Activated naive CD8-positive, alpha-beta T cell treated with anti-CD3 and anti-CD28 coated beads, Interleukin-2, amount 10 ng/mL, durations not matched to agents 7 days and 5 days (primary cell): ENCODE data around the gene SLC13A4. TPM values are rescaled to one million over a fixed set of nuclear protein-coding genes. Genes with fewer than 3 reads are reported as not detected.
"Not testable (repeated sequence)": the region's sequence is repeated elsewhere in the genome, so short reads cannot be mapped to it uniquely, and the experiment has no call there.

ENCODE experiments used
- ATAC-seq: fragments of 150-1000 bp; cut with Tn5 transposase; one replicate; pipeline ENCODE4 v1.10.0; 2021; ENCODE audit warnings: low read depth, moderate library complexity
- POLR2A ChIA-PET: fragments of 350-600 bp; sonication (Branson Sonifier 250); formaldehyde crosslinking; loops from one replicate; lab custom pipeline; 2021; ENCODE audit warnings: antibody characterized with exemption; lab: Charles Lee
- DNase-seq: peaks from one replicate; pipeline ENCODE4 v3.0.0; 2021
- H3K27ac Mint-ChIP-seq: one replicate; pipeline ENCODE4 v1.8.0; 2022; ENCODE audit warnings: mild to moderate bottlenecking, mixed read lengths
- H3K27me3 Mint-ChIP-seq: one replicate; pipeline ENCODE4 v1.8.0; 2022; ENCODE audit warnings: mild to moderate bottlenecking, moderate library complexity, mixed read lengths
- H3K36me3 Mint-ChIP-seq: one replicate; pipeline ENCODE4 v1.8.0; 2021; ENCODE audit warnings: mild to moderate bottlenecking, mixed read lengths
- H3K4me1 Mint-ChIP-seq: one replicate; pipeline ENCODE4 v1.8.0; 2021; ENCODE audit warnings: mixed read lengths
- H3K4me3 Mint-ChIP-seq: one replicate; pipeline ENCODE4 v1.8.0; 2022; ENCODE audit warnings: mild to moderate bottlenecking, moderate library complexity, mixed read lengths
- H3K9me3 Mint-ChIP-seq: one replicate; pipeline ENCODE4 v1.8.0; 2021; ENCODE audit warnings: mixed read lengths
- total RNA-seq, 2 experiments: library from RNA; stranded (reverse); gene quantifications; one replicate each; pipeline ENCODE4 v1.2.3, GENCODE V29; 2021

The SLC13A4 gene
- not detected for total RNA-seq

GRCh38 chr7:135728136-135728669 lies at the start of gene SLC13A4:
Gene SLC13A4 (minus strand): TSS chr7:135728186. CDS start chr7:135727496, 690 bp downstream.
- POLR2A ChIA-PET = no interaction called here
- H3K4me1 Mint-ChIP-seq = no peaks in the 10 kb centered on the region
- no peak for ATAC-seq
- H3K36me3 Mint-ChIP-seq = no peaks in the 10 kb centered on the region
- DNase-seq = no peak
- H3K27me3 Mint-ChIP-seq = peaks cover 12% of the 10 kb centered on the region
- H3K4me3 Mint-ChIP-seq = no peak within 1 kb of the TSS
- no peak within 1 kb of the TSS for H3K27ac Mint-ChIP-seq
- no peaks in the 10 kb centered on the region for H3K9me3 Mint-ChIP-seq

DNA sequence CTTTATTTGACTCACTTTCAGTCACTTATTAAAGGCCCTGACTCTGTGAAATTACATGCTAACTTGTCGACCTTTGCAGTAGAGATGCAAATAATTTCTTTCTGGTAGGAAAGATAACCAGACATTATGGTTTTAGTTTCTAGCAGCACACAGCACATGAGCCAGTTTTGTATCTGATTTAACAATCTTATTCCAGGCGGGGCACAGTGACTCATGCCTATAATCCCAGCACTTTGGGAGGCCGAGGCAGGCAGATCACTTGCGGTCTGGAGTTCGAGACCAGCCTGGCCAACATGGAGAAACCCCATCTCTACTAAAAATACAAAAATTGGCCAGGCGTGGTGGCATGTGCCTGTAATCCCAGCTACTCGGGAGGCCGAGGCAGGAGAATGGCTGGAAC lies 47.9 kb upstream of the SLC13A4 start:
- H3K4me1 Mint-ChIP-seq, DNase-seq, ATAC-seq, H3K9me3 Mint-ChIP-seq, H3K36me3 Mint-ChIP-seq, H3K4me3 Mint-ChIP-seq, H3K27ac Mint-ChIP-seq, POLR2A ChIA-PET: not testable (repeated sequence)
- peaks cover 16% of the 10 kb centered on the region for H3K27me3 Mint-ChIP-seq

DNA sequence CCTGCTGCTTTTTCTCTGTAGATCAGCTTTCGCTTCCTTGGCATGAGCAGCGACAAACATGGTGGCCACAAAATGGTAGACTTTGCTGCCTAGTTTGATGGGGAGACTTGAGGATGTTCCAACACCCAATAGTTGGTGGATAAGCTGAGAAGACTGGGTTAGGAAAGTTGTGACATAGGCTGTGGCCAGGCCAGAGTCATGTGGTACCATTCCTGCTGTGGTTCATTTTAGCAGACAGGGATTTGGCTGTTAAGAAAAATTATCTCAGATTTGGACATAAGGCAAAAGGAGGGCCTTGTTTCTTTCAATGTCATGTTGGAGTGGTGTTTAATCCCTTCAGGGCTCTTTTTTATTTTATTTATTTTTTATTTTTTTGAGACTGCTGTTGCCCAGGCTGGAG lies 47.2 kb upstream of the SLC13A4 start:
- ATAC-seq (no peak), DNase-seq (no peak)
- Mint-ChIP-seq H3K27me3 (peaks cover 12% of the 10 kb centered on the region), H3K4me1 (no peaks in the 10 kb centered on the region), H3K27ac (no peak overlapping the region), H3K9me3 (peaks cover 2% of the 10 kb centered on the region), H3K36me3 (no peaks in the 10 kb centered on the region), H3K4me3 (no peak overlapping the region)
- POLR2A ChIA-PET = no interaction called here

- Mint-ChIP-seq H3K9me3 (peaks cover 2% of the 10 kb centered on the region), H3K27me3 (peaks cover 10% of the 10 kb centered on the region), H3K4me1 (no peaks in the 10 kb centered on the region), H3K4me3 (no peak overlapping the region), H3K36me3 (no peaks in the 10 kb centered on the region), H3K27ac (no peak overlapping the region)
- no peak for DNase-seq
- POLR2A ChIA-PET = no interaction called here
- ATAC-seq = no peak
Observed at GRCh38 chr7:135774284-135774683, 46.3 kb upstream of the SLC13A4 start.

GRCh38 chr7:135773464-135773863 lies 45.5 kb upstream of the SLC13A4 start:
- H3K27me3 Mint-ChIP-seq = peaks cover 6% of the 10 kb centered on the region
- POLR2A ChIA-PET = no interaction called here
- no peak for ATAC-seq
- no peaks in the 10 kb centered on the region for H3K4me1 Mint-ChIP-seq
- peaks cover 2% of the 10 kb centered on the region for H3K9me3 Mint-ChIP-seq
- no peak overlapping the region for H3K4me3 Mint-ChIP-seq
- no peak overlapping the region for H3K27ac Mint-ChIP-seq
- H3K36me3 Mint-ChIP-seq = no peaks in the 10 kb centered on the region
- DNase-seq = no peak

DNA sequence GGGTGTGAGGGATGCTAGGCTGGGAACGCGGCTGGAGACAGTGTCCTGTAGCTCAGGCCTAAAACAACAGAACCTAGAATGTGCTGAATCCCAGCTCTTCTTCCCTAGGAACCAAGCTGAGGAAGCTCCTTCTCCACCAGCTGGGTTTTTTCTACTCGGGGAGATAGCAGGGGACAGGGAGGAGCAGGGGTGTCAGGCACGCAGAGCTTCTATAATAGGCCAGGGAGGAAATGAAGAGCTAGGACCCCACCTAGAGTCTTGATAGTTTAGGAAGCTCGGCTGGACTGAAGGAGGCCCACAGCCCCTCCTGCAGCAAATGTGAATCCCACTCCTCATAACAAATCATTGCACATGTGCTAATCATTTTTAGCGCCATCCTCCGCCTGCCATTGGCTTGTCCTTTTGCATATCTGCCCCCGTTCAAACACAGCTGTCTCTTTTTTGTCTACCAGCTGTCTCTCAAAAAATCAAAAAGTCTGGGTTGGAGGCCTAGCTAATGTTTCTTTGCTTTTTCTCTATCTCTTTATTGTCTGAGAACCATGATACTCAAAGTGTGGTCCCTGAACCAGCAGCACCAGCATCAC lies 44.7 kb upstream of the SLC13A4 start:
- H3K27ac Mint-ChIP-seq = no peak overlapping the region
- DNase-seq = no peak

DNA sequence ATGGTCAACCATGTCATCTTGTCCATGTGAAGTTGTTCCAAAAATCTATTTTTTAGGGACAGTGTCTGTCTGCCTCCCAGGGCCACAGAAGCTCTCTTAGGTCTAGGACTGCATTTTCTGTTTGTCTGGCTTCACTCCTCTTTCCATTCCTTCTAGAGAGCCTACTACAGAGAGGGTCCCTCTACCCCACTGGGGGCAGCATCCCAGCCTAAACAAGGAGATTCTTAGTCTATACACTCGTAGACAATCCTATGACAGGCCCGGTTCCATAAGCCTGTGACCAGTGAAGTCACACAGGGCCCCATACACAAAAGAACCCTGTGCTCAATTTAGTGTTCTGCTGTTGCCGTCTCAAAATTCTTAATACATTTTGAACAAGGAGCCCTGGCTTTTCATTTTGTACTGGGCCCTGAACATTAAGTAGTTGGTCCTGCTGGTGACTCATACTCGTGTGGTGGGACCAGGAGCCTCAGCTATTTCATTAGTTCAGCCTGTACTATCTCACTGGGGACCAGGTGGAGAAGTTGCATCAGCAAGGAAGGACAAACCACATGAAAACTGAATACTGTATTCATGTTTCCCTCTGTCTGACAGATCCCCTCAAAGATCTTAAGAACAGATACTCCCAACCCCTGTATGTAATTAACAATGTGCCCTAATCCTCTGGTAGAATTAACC lies 44.1 kb upstream of the SLC13A4 start:
- H3K9me3 Mint-ChIP-seq = no peaks in the 10 kb centered on the region
- POLR2A ChIA-PET = no interaction called here
- no peaks in the 10 kb centered on the region for H3K36me3 Mint-ChIP-seq
- ATAC-seq (no peak), DNase-seq (no peak)
- H3K4me1 Mint-ChIP-seq = no peaks in the 10 kb centered on the region
- H3K4me3 Mint-ChIP-seq = no peak overlapping the region
- no peak overlapping the region for H3K27ac Mint-ChIP-seq
- peaks cover 7% of the 10 kb centered on the region for H3K27me3 Mint-ChIP-seq

More for the DNA sequence above, 44.7 kb upstream of the SLC13A4 start:
- Mint-ChIP-seq H3K4me3 (no peak overlapping the region), H3K27me3 (peaks cover 9% of the 10 kb centered on the region), H3K4me1 (no peaks in the 10 kb centered on the region), H3K36me3 (no peaks in the 10 kb centered on the region), H3K9me3 (no peaks in the 10 kb centered on the region)
- POLR2A ChIA-PET = no interaction called here
- ATAC-seq = no peak

- Mint-ChIP-seq H3K27ac (no peak overlapping the region), H3K36me3 (no peaks in the 10 kb centered on the region), H3K9me3 (no peaks in the 10 kb centered on the region), H3K4me1 (no peaks in the 10 kb centered on the region), H3K4me3 (no peak overlapping the region), H3K27me3 (peaks cover 12% of the 10 kb centered on the region)
- ATAC-seq (no peak), DNase-seq (no peak)
- POLR2A ChIA-PET = no interaction called here
Observed at GRCh38 chr7:135771051-135771450, 43.1 kb upstream of the SLC13A4 start.

DNA sequence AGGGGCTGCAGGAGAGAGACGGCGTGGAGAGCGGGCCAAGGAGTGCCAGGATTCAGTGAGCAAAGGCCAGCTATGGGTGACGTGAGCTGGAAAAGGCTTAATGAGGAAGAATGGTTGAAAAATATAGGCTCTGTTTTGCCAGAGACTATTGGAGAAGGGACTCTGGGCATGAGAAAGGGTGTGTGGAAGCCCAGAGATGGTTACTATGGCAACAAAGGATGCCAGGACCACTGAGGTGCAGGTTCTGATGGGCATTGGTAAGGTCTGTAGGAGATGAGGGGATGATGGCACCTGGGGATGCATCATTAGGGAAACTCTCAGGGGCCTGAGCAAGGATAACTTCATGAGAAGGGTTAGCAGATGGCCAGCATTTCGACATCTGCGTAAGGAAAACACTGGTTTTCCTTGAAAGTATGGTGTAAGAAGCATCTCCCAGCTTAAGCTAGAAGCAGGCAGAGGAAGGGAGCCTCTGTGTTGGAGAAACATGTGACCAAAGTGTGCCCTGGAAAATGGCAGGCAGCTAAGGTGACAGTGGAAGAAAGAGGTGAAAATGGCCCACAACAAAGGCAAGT lies 42.2 kb upstream of the SLC13A4 start:
- peaks cover 17% of the 10 kb centered on the region for H3K27me3 Mint-ChIP-seq
- POLR2A ChIA-PET = no interaction called here
- no peaks in the 10 kb centered on the region for H3K9me3 Mint-ChIP-seq
- H3K27ac Mint-ChIP-seq = no peak overlapping the region
- ATAC-seq = no peak
- no peaks in the 10 kb centered on the region for H3K36me3 Mint-ChIP-seq
- H3K4me1 Mint-ChIP-seq = no peaks in the 10 kb centered on the region
- H3K4me3 Mint-ChIP-seq = no peak overlapping the region
- no peak for DNase-seq

DNA sequence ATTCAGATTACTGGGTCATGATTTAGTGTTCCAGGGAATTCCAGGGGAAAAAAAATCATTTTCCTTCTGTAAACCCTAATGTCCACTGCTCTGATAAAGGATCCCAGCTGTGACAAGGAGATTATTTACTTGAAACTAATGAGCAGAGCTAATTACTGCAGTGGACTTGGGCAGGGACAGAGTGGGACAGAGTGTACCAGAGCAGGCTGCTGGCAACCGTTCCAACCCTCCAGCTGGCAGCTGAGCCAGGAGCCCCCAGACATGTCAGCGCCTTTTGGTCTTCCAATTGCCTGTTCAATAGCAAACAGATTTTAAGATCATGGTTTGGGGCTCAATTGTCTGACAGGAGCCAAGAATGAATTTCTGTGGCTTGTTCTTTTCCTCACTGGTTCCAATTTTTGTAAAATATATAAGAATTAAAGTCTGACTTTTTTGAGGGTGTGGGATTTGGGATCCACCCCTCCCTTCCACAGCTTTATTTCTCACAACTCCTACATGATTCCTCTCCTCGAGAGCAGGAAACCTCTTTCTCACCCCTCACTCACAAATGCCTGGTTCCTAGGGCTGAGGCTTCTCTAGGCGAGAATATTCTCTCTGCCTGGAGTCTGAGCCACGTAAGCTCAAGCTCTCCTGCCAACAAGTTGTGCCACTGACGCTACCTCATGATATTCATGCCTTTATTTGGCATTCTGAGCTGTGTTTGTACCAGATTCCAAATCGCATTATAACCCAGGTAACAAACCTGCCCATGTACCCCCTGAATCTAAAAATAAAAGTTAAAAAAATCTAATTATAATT lies 41.2 kb upstream of the SLC13A4 start:
- Mint-ChIP-seq H3K27ac (no peak overlapping the region), H3K9me3 (no peaks in the 10 kb centered on the region), H3K27me3 (peaks cover 20% of the 10 kb centered on the region)

GRCh38 chr7:135768467-135768866 lies 40.5 kb upstream of the SLC13A4 start:
- POLR2A ChIA-PET = no interaction called here
- Mint-ChIP-seq H3K4me1 (no peaks in the 10 kb centered on the region), H3K36me3 (no peaks in the 10 kb centered on the region), H3K27ac (no peak overlapping the region), H3K27me3 (peaks cover 24% of the 10 kb centered on the region), H3K4me3 (no peak overlapping the region), H3K9me3 (no peaks in the 10 kb centered on the region)
- ATAC-seq (no peak), DNase-seq (no peak)

More for the DNA sequence above, 41.2 kb upstream of the SLC13A4 start:
- Mint-ChIP-seq H3K4me3 (no peak overlapping the region), H3K36me3 (no peaks in the 10 kb centered on the region), H3K4me1 (no peaks in the 10 kb centered on the region)
- no peak for DNase-seq
- ATAC-seq = no peak
- POLR2A ChIA-PET = no interaction called here

GRCh38 chr7:135768064-135768463 lies 40.1 kb upstream of the SLC13A4 start:
- H3K4me1 Mint-ChIP-seq = no peaks in the 10 kb centered on the region
- no peak overlapping the region for H3K27ac Mint-ChIP-seq
- no peak for ATAC-seq
- no peak for DNase-seq
- no peaks in the 10 kb centered on the region for H3K36me3 Mint-ChIP-seq
- H3K4me3 Mint-ChIP-seq = no peak overlapping the region
- no peaks in the 10 kb centered on the region for H3K9me3 Mint-ChIP-seq
- peaks cover 24% of the 10 kb centered on the region for H3K27me3 Mint-ChIP-seq
- POLR2A ChIA-PET = no interaction called here

DNA sequence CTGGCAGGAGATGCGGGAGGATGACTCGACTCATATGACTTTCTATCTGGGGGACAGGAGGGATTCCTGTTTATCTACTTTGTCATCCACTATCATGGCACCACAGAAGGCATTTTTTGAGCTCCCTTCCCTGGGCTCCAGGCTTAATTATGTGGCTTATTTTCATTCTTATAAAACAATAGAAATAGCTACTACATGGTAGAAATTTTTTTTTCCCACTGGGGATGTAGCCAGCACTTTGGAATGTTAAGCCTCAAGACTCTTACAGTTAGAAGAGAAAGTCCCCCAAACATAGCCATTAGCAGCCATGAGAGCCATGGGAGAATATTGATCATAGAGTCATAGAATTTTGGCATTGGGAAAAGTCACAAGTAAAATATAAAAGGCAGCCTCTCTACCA lies 35.3 kb upstream of the SLC13A4 start:
- no peaks in the 10 kb centered on the region for H3K9me3 Mint-ChIP-seq

More for the DNA sequence above, 35.3 kb upstream of the SLC13A4 start:
- DNase-seq = no peak
- POLR2A ChIA-PET = no interaction called here
- Mint-ChIP-seq H3K4me1 (peaks cover 5% of the 10 kb centered on the region), H3K4me3 (no peak overlapping the region), H3K27ac (no peak overlapping the region), H3K36me3 (no peaks in the 10 kb centered on the region), H3K27me3 (peaks cover 35% of the 10 kb centered on the region)
- no peak for ATAC-seq
